ENCODE data around the gene FPR3.

DNA sequence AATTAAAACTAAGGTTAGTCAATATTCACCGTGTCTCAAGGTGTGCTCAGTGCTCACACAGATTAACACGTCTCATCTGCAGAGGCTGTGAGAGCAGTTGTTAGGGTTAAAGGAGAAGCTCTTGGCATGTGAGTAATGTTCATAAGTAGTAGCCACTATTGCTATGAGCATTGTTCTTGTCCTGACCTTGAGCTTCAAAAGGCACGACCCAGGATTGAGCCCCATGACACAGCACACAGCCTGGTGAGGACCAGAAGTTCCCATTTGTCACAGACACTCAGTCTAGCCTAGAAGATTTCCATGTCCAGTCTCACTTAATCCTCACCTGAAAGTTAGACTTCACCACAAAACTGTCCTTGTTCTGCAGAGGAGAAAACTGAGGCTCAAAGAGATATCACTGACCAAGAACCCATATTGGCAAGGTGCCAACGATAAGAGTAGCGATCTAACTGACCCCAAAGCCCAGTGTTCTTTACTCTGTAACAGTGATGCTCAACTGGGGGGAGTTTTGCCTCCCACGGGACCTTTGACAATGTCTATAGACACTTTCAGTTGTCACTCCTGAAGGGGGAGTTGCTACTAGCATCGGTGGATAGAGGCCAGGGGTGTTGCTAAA lies 26.0 kb downstream of the FPR3 start:
- no peak for TF ChIP-seq ZNF274 (IDR thresholded peaks at IDR 0.05; ENCODE audit: low read depth, low read length)
- TF ChIP-seq YY1 (IDR thresholded peaks at IDR 0.05; ENCODE audit: insufficient read depth, insufficient read length) = no peak
